BE2C (cell line): ENCODE measurements around the gene FAM83C.

ENCODE experiments used
- DNase-seq: peaks from one replicate; pipeline ENCODE4 v3.0.0-alpha.2; 2020
- H3K27me3 ChIP-seq: fragments of 250-450 bp; sonication (Bioruptor Pico); 2 replicates; pipeline ENCODE4 v1.5.1; 2020; ENCODE audit warnings: mild to moderate bottlenecking
- H3K36me3 ChIP-seq: fragments of 250-450 bp; sonication (Bioruptor Pico); 2 replicates; pipeline ENCODE4 v1.5.1; 2020; ENCODE audit warnings: mild to moderate bottlenecking
- H3K4me1 ChIP-seq: fragments of 250-450 bp; sonication (Bioruptor Pico); 2 replicates; pipeline ENCODE4 v1.5.1; 2020
- H3K4me3 ChIP-seq: 2 replicates; pipeline ENCODE4 v1.5.1; 2011; ENCODE audit warnings: low read depth, low read length
- H3K9me3 ChIP-seq: fragments of 250-450 bp; sonication (Bioruptor Pico); 2 replicates; pipeline ENCODE4 v1.5.1; 2020
- CTCF ChIP-seq: IDR thresholded peaks from 2 replicates; pipeline ENCODE4 v1.5.1; 2012; ENCODE audit warnings: mild to moderate bottlenecking, low read depth, low read length

FAM83C gene

GRCh38 chr20:35328095-35328685 is 36.0 kb upstream of the FAM83C start:
- no peaks in the 10 kb centered on the region for H3K9me3 ChIP-seq
- no peaks in the 10 kb centered on the region for H3K27me3 ChIP-seq
- no peaks in the 10 kb centered on the region for H3K36me3 ChIP-seq
- no peak for DNase-seq
- H3K4me1 ChIP-seq: peaks cover 4% of the 10 kb centered on the region; the same call in 1 of the 2 replicates
- no peak for TF ChIP-seq CTCF
- H3K4me3 ChIP-seq: no peak overlapping the region

GRCh38 chr20:35327074-35327976 is 35.1 kb upstream of the FAM83C start:
- Histone ChIP-seq H3K9me3 (no peaks in the 10 kb centered on the region), H3K4me3 (no peak overlapping the region), H3K36me3 (no peaks in the 10 kb centered on the region), H3K4me1 (peaks cover 4% of the 10 kb centered on the region; the same call in 1 of the 2 replicates), H3K27me3 (no peaks in the 10 kb centered on the region)
- DNase-seq: no peak
- TF ChIP-seq CTCF: no peak

GRCh38 chr20:35326740-35327073 is 34.5 kb upstream of the FAM83C start:
- no peak for TF ChIP-seq CTCF
- Histone ChIP-seq H3K4me3 (no peak overlapping the region), H3K4me1 (peaks cover 2% of the 10 kb centered on the region; the same call in 1 of the 2 replicates), H3K9me3 (no peaks in the 10 kb centered on the region), H3K27me3 (no peaks in the 10 kb centered on the region), H3K36me3 (no peaks in the 10 kb centered on the region)
- no peak for DNase-seq

- no peak for DNase-seq
- H3K27me3 ChIP-seq: no peaks in the 10 kb centered on the region
- no peaks in the 10 kb centered on the region for H3K4me1 ChIP-seq
- H3K9me3 ChIP-seq: no peaks in the 10 kb centered on the region
- TF ChIP-seq CTCF: no peak
- H3K4me3 ChIP-seq: no peak overlapping the region
- no peaks in the 10 kb centered on the region for H3K36me3 ChIP-seq
Observed at GRCh38 chr20:35326021-35326739, 34.0 kb upstream of the FAM83C start.

- H3K36me3 ChIP-seq: no peaks in the 10 kb centered on the region
- no peak overlapping the region for H3K4me3 ChIP-seq
- TF ChIP-seq CTCF: no peak
- no peaks in the 10 kb centered on the region for H3K9me3 ChIP-seq
- DNase-seq: no peak
- no peaks in the 10 kb centered on the region for H3K4me1 ChIP-seq
- H3K27me3 ChIP-seq: no peaks in the 10 kb centered on the region
Observed at GRCh38 chr20:35325401-35325800, 33.2 kb upstream of the FAM83C start.
